Measurements from ENCODE around the gene TSPAN31. TPM values are rescaled to one million over a fixed set of nuclear protein-coding genes. Genes with fewer than 3 reads are reported as not detected.
A peak's percentile ranks its signal among the peaks of the same experiment; 100 is the strongest.

The TSPAN31 gene
- total RNA-seq, 2 experiments from 2014 or later = 21.8 to 23.0 TPM

DNA sequence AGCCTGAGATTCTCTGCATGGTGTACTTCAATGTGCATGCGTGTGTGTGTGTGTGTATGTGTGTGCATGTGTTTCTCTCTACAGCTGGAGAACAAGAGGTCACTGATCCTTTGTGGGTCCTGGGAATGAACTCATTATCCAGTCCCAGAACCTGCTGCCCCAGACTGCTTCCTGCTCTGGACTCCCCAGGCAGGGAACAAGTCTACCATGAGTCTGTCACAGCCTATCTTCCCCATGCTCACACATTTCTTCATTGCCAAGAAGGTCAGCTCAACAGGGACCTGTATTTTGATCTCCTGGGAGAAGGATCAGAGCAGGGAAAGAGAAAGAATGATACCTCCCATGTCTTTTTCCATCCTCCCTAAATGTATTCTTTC lies 3.4 kb upstream of the TSPAN31 start:
- no peak for DNase-seq
- peak overlapping the region; percentile 89 for H3K27ac Mint-ChIP-seq
- H3K27me3 Mint-ChIP-seq = no peaks in the 10 kb centered on the region
- CTCF ChIA-PET = interaction anchor here (0.8 to 2.5 kb wide), 18 partner anchors 9 to 283 kb away, joined by 3 to 16 read pairs (median 4); partner anchors contain the start of genes CDK4, EEF1AKMT3, GLI1 and METTL1
- peak overlapping the region; percentile 83 for H3K4me3 Mint-ChIP-seq
- peaks cover 33% of the 10 kb centered on the region for H3K36me3 Mint-ChIP-seq (ENCODE audit: low read depth)
- POLR2A ChIA-PET = interaction anchor here (0.7 to 3.3 kb wide), 18 partner anchors 9 to 264 kb away, joined by 3 to 27 read pairs (median 5); partner anchors contain the start of genes CDK4, DDIT3, METTL1 and OS9
- no peaks in the 10 kb centered on the region for H3K9me3 Mint-ChIP-seq
- peaks cover 62% of the 10 kb centered on the region for H3K4me1 Mint-ChIP-seq

DNA sequence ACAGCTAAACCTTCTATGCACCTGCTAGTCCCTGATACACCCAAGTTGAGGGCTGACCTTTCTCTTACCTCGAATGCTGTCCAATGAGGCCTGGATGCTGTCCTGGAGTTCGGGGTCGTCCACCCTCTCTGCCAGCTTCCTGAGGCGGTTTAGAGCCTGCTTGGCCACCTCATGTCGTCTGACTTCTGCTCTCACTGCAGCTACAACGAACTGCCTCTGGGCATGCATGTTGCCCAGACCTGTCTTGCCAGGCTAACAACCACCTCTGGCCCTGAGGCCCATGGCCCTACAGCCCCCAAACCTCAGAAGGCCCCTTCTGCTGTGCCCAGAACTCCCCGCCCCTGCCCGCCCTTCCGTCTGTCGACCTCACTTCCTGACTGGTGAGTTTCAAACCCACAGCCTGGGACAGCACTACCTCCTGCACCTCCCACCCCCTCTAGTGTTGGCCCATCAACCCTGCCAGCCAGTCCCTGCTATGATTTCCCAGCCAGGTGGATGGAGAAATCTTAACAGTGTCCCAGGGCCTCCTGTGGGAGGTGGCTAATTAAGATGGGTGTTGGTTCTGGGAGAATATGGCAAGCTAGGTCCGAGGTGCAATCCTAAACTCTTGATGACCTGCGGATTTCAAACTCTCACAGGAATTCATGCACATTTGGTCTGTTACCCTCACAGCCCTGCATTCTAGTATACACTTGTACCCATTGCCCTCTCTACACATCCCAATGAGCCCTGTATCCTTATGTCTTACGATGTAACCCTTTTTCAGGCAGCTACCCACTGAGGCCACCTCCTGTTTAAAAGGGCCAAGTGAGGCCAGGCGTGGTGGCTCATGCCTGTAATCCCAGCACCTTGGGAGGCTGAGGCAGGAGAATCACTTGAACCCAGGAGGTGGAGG lies 2.7 kb upstream of the TSPAN31 start:
- H3K4me3 Mint-ChIP-seq = peak overlapping the region; percentile 83
- peak overlapping the region; percentile 89 for H3K27ac Mint-ChIP-seq
- peaks cover 61% of the 10 kb centered on the region for H3K4me1 Mint-ChIP-seq
- ChIA-PET CTCF (interaction anchor here (0.9 to 2.5 kb wide), 17 partner anchors 8 to 283 kb away, joined by 3 to 16 read pairs (median 4); partner anchors contain the start of genes CDK4, EEF1AKMT3, GLI1 and METTL1), POLR2A (interaction anchor here (0.7 to 3.3 kb wide), 16 partner anchors 8 to 221 kb away, joined by 3 to 27 read pairs (median 5); partner anchors contain the start of genes CDK4, DDIT3, METTL1 and OS9)
- DNase-seq = peak; percentile 88
- no peaks in the 10 kb centered on the region for H3K9me3 Mint-ChIP-seq
- H3K36me3 Mint-ChIP-seq (ENCODE audit: low read depth) = peaks cover 33% of the 10 kb centered on the region
- no peaks in the 10 kb centered on the region for H3K27me3 Mint-ChIP-seq

DNA sequence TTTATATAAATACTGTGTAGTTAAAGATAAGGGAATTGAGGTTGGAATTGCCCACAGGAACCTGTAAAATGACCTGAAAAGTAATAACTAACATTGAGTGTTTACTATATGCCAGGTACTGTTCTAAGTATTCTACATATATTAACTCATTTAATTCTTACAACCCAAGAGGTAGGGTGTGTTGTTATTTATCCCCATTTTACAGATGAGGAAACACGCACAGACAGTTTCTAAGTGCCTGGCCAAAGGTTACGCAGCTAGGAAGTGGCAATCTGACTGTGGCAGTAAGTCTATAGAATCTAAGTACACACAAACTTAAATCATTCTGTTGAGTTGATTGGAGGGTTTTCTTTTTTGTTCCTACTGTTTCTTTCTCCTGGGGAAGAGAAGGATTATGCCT lies 1.1 kb upstream of the TSPAN31 start:
- no peaks in the 10 kb centered on the region for H3K9me3 Mint-ChIP-seq
- peaks cover 44% of the 10 kb centered on the region for H3K36me3 Mint-ChIP-seq (ENCODE audit: low read depth)
- DNase-seq = no peak
- ChIA-PET POLR2A (interaction anchor here (0.8 to 2.9 kb wide), 5 partner anchors 12 to 283 kb away, joined by 3 to 11 read pairs (median 5); partner anchors contain the start of genes EEF1AKMT3, MARCHF9, METTL1 and OS9), CTCF (interaction anchor here (2.4 kb wide), 2 partner anchors 13 to 16 kb away, joined by 8 to 15 read pairs; no protein-coding TSS in a partner anchor)
- peak overlapping the region; percentile 77 for H3K4me3 Mint-ChIP-seq
- H3K4me1 Mint-ChIP-seq = peaks cover 63% of the 10 kb centered on the region
- no peaks in the 10 kb centered on the region for H3K27me3 Mint-ChIP-seq
- peak overlapping the region; percentile 93 for H3K27ac Mint-ChIP-seq

DNA sequence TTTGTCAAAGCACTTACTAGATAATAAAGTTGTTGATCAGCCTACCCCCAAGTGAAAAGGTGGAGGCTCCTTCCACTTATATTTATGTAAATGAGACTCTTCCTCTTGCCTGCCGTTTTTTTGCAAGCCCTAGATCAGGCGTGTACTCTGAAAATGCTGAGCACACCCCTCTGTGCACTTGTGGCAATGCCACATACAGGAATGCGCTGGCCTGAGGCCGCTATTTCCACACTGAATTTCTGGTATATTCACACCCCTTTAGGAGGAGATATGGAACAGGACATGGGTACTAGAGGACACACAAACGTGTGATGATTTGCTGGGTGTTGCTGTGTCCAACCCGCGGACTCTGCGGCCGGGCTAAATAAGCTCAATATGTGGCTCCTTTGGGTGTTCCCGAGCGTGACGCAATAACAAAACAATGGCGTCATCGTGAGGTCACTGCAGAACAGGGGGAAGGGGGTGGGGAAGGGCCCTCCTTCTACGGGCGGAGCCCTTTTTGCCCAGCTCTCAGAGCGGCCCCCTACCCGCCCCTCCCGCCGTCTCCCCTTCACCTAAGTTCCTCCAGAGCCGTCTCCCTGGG lies 554 bp upstream of the TSPAN31 start:
- CTCF ChIA-PET = interaction anchor here (1.1 to 2.4 kb wide), 4 partner anchors 12 to 160 kb away, joined by 3 to 15 read pairs (median 10); partner anchors contain the start of gene PIP4K2C
- DNase-seq = peak; percentile 85
- peaks cover 60% of the 10 kb centered on the region for H3K4me1 Mint-ChIP-seq
- peak overlapping the region; percentile 77 for H3K4me3 Mint-ChIP-seq
- no peaks in the 10 kb centered on the region for H3K27me3 Mint-ChIP-seq
- no peaks in the 10 kb centered on the region for H3K9me3 Mint-ChIP-seq
- POLR2A ChIA-PET = interaction anchor here (0.6 to 2.9 kb wide), 17 partner anchors 10 to 284 kb away, joined by 3 to 11 read pairs (median 4); partner anchors contain the start of genes DDIT3, EEF1AKMT3, MARCHF9 and METTL1
- peak overlapping the region; percentile 93 for H3K27ac Mint-ChIP-seq
- H3K36me3 Mint-ChIP-seq (ENCODE audit: low read depth) = peaks cover 45% of the 10 kb centered on the region

DNA sequence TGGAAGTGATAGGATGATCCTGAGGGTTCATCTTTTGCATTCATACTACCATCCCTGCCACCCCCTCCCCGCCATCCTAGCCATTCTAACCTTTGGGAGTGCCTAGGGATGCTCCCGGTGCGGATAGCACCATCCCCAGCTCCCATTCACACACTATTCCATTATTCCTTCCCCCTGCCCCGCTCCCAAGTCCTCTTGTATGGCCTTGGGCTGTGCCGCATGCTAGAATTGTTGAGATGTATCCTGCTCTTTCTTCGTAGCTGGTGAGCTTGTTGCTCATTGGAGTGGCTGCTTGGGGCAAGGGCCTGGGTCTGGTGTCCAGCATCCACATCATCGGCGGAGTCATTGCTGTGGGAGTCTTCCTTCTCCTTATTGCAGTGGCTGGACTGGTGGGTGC lies 644 bp downstream of the TSPAN31 start:
- H3K4me1 Mint-ChIP-seq = peaks cover 55% of the 10 kb centered on the region
- POLR2A ChIA-PET = interaction anchor here (0.8 to 2.9 kb wide), 13 partner anchors 9 to 225 kb away, joined by 3 to 11 read pairs (median 5); partner anchors contain the start of genes DDIT3, EEF1AKMT3, MARCHF9 and METTL1

DNA sequence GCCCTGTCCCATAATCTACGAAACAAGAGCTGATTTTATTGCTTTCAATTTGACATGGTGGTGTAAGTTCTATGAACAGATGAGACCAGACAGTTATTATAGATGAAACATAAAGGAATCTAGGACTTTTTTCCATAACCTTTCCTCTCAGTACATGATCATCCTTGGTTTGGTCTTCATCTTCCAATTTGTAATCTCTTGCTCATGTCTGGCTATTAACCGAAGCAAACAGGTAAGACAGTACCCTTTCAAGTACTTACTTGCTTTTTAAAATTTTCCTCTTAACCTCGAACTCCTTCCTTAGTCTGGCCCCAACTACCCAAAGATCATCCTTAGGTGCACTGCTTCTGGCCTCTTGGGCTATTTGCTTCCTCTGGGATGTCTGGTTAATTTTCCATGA lies 1.2 kb downstream of the TSPAN31 start:
- Mint-ChIP-seq H3K36me3 (ENCODE audit: low read depth) (peaks cover 44% of the 10 kb centered on the region), H3K4me3 (peak overlapping the region; percentile 77), H3K27me3 (no peaks in the 10 kb centered on the region), H3K9me3 (no peaks in the 10 kb centered on the region), H3K4me1 (peaks cover 55% of the 10 kb centered on the region), H3K27ac (peak overlapping the region; percentile 93)
- ChIA-PET POLR2A (interaction anchor here (1.1 to 2.9 kb wide), 4 partner anchors 10 to 155 kb away, joined by 4 to 11 read pairs (median 6); partner anchors contain the start of genes EEF1AKMT3, MARCHF9, METTL1 and PIP4K2C), CTCF (interaction anchor here (2.2 to 2.4 kb wide), 2 partner anchors 10 to 162 kb away, joined by 12 to 15 read pairs; no protein-coding TSS in a partner anchor)
- DNase-seq = no peak

More for the DNA sequence above, 644 bp downstream of the TSPAN31 start:
- CTCF ChIA-PET = interaction anchor here (2.2 to 2.4 kb wide), 3 partner anchors 11 to 162 kb away, joined by 8 to 15 read pairs (median 12); no protein-coding TSS in a partner anchor
- H3K27me3 Mint-ChIP-seq = no peaks in the 10 kb centered on the region
- no peak for DNase-seq
- H3K4me3 Mint-ChIP-seq = peak overlapping the region; percentile 77
- H3K27ac Mint-ChIP-seq = peak overlapping the region; percentile 93
- H3K36me3 Mint-ChIP-seq (ENCODE audit: low read depth) = peaks cover 46% of the 10 kb centered on the region
- no peaks in the 10 kb centered on the region for H3K9me3 Mint-ChIP-seq

DNA sequence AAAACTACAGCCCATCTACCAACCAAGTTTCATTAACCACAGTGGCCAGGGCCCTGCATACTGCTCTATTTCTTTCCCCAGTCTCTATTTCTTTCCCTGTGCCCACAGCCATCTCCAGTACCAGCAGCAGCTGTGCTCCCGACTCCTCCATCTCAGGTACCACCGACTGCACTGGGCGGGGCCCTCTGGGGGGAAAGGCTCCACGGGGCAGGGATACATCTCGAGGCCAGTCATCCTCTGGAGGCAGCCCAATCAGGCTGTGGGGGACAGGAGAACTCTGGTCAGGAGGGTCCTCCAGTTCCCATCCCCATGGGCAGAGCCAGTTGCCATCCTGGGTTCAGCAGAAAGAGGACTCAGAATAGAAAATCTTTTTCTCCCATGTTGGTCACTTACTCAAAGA lies 4.2 kb downstream of the TSPAN31 start:
- CTCF ChIA-PET = interaction anchor here (1.2 kb wide), 1 partner anchor 8 kb away, joined by 5 read pairs; no protein-coding TSS in a partner anchor
- Mint-ChIP-seq H3K4me1 (peaks cover 66% of the 10 kb centered on the region), H3K4me3 (no peak overlapping the region), H3K27me3 (no peaks in the 10 kb centered on the region), H3K27ac (no peak overlapping the region), H3K36me3 (ENCODE audit: low read depth) (peaks cover 49% of the 10 kb centered on the region), H3K9me3 (no peaks in the 10 kb centered on the region)
- POLR2A ChIA-PET = no interaction called here
- no peak for DNase-seq

DNA sequence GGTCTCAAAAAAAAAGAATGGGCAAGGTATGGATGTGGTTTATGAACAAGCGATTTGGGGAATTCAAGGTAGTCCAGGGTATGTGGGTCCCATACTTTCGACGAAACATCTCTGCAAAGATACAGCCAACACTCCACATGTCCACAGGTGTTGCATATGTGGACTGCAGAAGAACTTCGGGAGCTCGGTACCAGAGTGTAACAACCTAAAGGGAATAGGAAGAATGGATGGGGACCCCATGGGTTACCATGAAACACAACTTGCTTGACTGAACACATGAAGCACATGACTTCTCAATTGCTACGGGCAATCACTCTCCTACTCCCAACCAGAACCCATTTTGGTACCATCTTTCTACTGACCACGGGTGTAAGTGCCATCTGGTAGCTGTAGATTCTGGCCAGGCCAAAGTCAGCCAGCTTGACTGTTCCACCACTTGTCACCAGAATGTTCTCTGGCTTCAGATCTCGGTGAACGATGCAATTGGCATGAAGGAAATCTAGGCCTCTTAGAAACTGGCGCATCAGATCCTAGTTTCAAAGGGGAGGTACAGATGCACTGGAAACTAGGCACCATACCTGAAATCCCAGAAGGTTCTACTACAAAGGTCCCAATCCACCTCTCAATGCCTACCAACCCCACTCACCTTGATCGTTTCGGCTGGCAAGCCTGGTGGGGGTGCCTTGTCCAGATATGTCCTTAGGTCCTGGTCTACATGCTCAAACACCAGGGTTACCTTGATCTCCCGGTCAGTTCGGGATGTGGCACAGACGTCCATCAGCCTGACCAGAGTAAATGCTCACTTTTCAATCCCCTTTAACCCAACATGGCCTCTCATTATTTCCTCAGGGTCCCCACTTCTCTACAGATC lies 6.0 kb downstream of the TSPAN31 start:
- CTCF ChIA-PET = interaction anchor here (1.5 kb wide), 1 partner anchor 9 kb away, joined by 9 read pairs; no protein-coding TSS in a partner anchor

DNA sequence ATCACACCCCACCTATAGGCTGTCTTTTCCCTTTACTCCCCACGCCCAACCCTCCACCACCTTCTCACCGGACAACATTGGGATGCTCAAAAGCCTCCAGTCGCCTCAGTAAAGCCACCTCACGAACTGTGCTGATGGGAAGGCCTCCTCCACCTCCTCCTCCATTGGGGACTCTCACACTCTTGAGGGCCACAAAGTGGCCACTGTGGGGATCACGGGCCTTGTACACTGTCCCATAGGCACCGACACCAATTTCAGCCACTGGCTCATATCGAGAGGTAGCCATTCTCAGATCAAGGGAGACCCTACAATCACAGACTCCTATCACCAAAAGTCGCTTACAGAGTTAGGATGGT lies 6.6 kb downstream of the TSPAN31 start:
- Mint-ChIP-seq H3K36me3 (ENCODE audit: low read depth) (peaks cover 42% of the 10 kb centered on the region), H3K4me3 (peak overlapping the region; percentile 95), H3K27ac (peak overlapping the region; percentile 74), H3K9me3 (no peaks in the 10 kb centered on the region), H3K4me1 (peaks cover 56% of the 10 kb centered on the region), H3K27me3 (peaks cover 3% of the 10 kb centered on the region)
- ChIA-PET CTCF (interaction anchor here (0.8 kb wide), 1 partner anchor 30 kb away, joined by 3 read pairs; no protein-coding TSS in a partner anchor), POLR2A (interaction anchor here (0.9 to 1.6 kb wide), 8 partner anchors 9 to 1063 kb away, joined by 3 to 10 read pairs (median 3); partner anchors contain the start of genes EEF1AKMT3, METTL1 and PTGES3)
- DNase-seq = no peak

More for the DNA sequence above, 6.0 kb downstream of the TSPAN31 start:
- POLR2A ChIA-PET = interaction anchor here (0.9 to 1.6 kb wide), 2 partner anchors 9 to 17 kb away, joined by 3 to 8 read pairs; no protein-coding TSS in a partner anchor
- no peak for DNase-seq
- Mint-ChIP-seq H3K4me3 (peak overlapping the region; percentile 95), H3K27me3 (peaks cover 3% of the 10 kb centered on the region), H3K9me3 (no peaks in the 10 kb centered on the region), H3K4me1 (peaks cover 58% of the 10 kb centered on the region), H3K27ac (peak overlapping the region; percentile 74), H3K36me3 (ENCODE audit: low read depth) (peaks cover 46% of the 10 kb centered on the region)

DNA sequence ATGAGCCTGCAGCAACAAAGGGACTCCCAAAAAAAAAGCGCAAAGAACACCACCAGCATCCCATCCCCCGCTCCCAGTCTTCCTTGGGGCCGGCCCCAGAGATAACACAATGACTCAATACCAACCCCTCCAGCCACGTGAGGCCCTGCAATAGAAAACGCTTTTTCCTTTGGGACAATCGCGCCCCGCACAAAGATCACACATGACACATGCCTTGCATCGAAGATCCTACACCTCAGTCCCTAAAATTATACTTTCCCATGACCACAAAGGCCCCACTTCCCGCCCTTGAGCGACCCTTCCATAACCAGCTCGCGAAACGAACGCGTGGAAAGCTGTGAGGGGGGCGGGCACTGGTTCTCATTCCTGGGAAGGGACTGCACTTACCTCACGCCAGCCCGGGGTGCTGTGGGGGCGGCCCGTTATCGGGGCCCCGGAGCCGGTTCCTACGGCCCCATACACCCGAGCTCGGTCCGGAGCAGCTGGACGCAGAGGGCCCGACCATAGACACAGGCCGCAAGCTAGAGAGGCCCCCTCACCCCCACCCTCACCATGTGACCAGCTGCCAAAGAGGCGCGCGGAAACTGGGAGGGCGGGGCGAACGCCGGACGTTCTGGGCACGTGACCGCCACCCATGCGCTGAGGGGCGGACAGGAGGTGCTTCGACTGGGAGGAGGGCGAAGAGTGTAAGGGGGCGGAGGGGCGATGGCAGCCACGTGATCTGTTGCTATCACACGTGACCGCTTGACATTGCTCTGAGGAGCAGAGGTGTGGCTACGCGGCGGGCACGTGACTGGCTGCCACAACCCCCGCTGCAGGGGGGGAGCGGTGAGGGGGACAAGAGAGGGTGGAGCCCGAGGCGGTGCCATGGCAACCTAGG lies 7.2 kb downstream of the TSPAN31 start, which contains the start of gene CDK4:
CDK4 (minus strand) TSS at position 523 of the 880 bp plus-strand sequence. CDS start 593 bp downstream, outside the sequence.
- CTCF ChIA-PET = interaction anchor here (0.8 kb wide), 2 partner anchors 11 to 30 kb away, joined by 3 read pairs; no protein-coding TSS in a partner anchor
- H3K9me3 Mint-ChIP-seq = no peaks in the 10 kb centered on the region

More for the DNA sequence above, 7.2 kb downstream of the TSPAN31 start, which contains the start of gene CDK4:
- peaks cover 40% of the 10 kb centered on the region for H3K36me3 Mint-ChIP-seq (ENCODE audit: low read depth)
- H3K4me1 Mint-ChIP-seq = peaks cover 58% of the 10 kb centered on the region
- peak within 1 kb of the TSS; percentile 95 for H3K4me3 Mint-ChIP-seq
- peak; percentile 99 for DNase-seq
- H3K27me3 Mint-ChIP-seq = peaks cover 3% of the 10 kb centered on the region
- H3K27ac Mint-ChIP-seq = peak within 1 kb of the TSS; percentile 74
- POLR2A ChIA-PET = interaction anchor here (0.9 to 1.3 kb wide), 9 partner anchors 10 to 1064 kb away, joined by 3 to 10 read pairs (median 3); partner anchors contain the start of genes EEF1AKMT3, METTL1, PTGES3 and SHMT2
